Measurements from ENCODE around the gene GOLGA6A.
A peak's percentile ranks its signal among the peaks of the same experiment; 100 is the strongest.
"Not testable (repeated sequence)": the region's sequence is repeated elsewhere in the genome, so short reads cannot be mapped to it uniquely, and the experiment has no call there.

GOLGA6A gene

DNA sequence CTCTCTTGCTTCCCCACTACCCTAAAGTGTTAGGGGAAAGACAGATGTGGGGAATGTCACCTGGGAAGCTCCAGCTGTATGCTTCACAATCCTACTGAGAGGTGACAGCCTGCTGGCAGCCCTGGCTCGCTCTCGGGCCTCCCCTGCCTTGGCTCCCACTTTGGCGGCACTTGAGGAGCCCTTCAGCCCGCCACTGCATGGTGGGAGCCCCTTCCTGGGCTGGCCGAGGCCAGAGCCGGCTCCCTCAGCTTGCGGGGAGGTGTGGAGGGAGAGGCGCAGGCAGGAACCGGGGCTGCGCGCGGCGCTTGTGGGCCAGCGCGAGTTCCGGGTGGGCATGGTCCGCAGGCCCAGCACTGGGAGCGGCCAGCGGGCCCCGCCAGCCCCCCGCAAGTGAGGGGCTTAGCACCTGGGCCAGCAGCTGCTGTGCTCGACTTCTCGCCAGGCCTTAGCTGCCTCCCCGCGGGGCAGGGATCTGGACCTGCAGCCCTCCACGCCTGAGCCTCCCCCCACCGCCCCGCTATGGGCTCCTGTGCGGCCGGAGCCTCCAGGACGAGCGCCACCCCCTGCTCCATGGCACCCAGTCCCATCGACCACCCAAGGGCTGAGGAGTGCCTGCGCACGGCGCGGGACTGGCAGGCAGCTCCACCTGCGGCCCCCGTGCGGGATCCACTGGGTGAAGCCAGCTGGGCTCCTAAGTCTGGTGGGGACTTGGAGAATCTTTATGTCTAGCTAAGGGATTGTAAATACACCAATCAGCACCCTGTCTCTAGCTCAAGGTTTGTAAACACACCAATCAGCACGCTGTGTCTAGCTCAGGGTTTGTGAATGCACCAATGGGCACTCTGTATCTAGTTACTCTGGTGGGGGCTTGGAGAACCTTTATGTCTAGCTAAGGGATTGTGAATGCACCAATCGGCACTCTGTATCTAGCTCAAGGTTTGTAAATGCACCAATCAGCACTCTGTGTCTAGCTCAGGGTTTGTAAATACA, 29.8 kb downstream of the GOLGA6A start:
- H3K9me3 Mint-ChIP-seq; H3K36me3 Mint-ChIP-seq (ENCODE audit: low read depth); intact Hi-C loops (cut with micrococcal nuclease); H3K27me3 Mint-ChIP-seq; H3K4me3 Mint-ChIP-seq: not testable (repeated sequence)
- H3K4me1 Mint-ChIP-seq (ENCODE audit: low read depth): peaks cover 37% of the 10 kb centered on the region
- peak overlapping the region; percentile 79 for H3K27ac Mint-ChIP-seq

DNA sequence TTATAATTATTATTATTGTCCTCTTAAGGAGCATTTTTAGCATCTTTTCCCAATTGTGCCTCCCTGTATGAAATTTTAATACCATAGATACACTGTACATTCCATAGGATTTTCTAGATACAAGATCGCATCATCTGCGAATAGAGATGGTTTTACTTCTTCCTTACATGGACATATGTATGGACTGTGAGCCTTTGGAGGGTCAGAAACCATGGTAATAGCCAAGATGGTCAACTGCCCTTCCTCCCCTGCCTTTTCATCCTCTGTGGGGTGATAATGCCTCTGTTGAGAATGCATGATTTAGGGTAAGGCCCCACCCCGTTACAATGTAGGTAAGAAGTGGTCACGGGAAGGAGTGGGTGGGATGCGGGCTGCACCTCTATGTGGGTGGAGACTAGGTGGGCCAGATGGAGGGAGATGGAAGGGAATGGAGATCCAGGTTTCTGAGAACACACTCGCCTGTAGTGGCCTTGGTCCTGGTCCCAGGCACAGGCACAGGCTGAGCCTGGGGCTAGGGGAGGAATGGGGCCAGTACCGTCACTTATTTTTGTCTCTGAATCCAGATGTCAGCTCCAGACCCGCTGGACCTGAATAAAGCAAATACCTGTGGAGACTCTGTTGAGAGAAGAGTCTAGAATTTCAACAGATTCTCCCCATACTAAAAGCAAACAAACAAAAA, 31.7 kb downstream of the GOLGA6A start:
- H3K4me1 Mint-ChIP-seq (ENCODE audit: low read depth): peaks cover 37% of the 10 kb centered on the region
- no peaks in the 10 kb centered on the region for H3K9me3 Mint-ChIP-seq
- peaks cover 2% of the 10 kb centered on the region for H3K27me3 Mint-ChIP-seq
- peaks cover under 1% of the 10 kb centered on the region for H3K36me3 Mint-ChIP-seq (ENCODE audit: low read depth)
- H3K27ac Mint-ChIP-seq: peak overlapping the region; percentile 79
- peak overlapping the region; percentile 44 for H3K4me3 Mint-ChIP-seq
- intact Hi-C loops (cut with micrococcal nuclease): no loop called here

DNA sequence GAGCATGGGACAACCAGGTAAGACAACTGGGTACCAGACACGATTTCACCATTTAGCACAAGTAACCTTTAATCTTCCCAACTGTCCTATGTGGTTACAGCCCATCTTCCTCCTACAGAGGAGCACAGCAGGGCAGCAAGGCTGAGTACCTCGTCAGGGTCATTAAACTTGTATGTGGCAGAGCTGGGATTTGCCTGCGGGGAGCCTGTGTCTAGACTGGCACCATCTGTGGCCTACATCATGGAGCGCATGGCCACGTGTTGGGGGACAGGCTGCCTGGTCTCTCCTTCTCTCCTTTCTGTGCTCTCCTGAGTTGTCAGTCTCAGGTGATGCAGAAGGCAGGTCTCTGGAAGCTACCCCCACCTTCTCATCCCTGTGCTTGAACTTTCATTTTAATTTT, 32.2 kb downstream of the GOLGA6A start:
- Mint-ChIP-seq H3K4me3 (no peak overlapping the region), H3K27me3 (peaks cover 2% of the 10 kb centered on the region), H3K36me3 (ENCODE audit: low read depth) (peaks cover 5% of the 10 kb centered on the region), H3K9me3 (no peaks in the 10 kb centered on the region), H3K4me1 (ENCODE audit: low read depth) (peaks cover 37% of the 10 kb centered on the region), H3K27ac (no peak overlapping the region)
- intact Hi-C loops (cut with micrococcal nuclease): no loop called here

DNA sequence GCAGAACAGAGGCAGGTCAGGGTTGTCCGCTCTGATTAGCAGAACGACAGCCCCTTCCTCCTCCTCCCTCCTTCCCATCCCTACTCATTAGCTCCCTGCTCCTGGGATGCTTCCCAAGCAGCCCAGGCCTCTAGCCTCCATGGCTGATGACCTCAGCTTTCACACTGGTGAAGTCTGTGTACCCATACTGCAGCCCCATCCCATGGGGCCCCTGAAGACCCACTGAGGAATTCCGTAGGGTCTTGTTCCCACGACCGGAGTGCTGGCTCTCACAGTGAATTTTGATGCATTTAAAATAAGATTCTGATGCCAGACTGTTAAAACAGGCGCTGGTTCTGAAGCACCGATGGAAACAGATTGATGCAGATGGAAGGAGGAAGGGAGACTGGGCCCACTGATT, 36.1 kb downstream of the GOLGA6A start:
- no peak overlapping the region for H3K27ac Mint-ChIP-seq
- no peaks in the 10 kb centered on the region for H3K9me3 Mint-ChIP-seq

DNA sequence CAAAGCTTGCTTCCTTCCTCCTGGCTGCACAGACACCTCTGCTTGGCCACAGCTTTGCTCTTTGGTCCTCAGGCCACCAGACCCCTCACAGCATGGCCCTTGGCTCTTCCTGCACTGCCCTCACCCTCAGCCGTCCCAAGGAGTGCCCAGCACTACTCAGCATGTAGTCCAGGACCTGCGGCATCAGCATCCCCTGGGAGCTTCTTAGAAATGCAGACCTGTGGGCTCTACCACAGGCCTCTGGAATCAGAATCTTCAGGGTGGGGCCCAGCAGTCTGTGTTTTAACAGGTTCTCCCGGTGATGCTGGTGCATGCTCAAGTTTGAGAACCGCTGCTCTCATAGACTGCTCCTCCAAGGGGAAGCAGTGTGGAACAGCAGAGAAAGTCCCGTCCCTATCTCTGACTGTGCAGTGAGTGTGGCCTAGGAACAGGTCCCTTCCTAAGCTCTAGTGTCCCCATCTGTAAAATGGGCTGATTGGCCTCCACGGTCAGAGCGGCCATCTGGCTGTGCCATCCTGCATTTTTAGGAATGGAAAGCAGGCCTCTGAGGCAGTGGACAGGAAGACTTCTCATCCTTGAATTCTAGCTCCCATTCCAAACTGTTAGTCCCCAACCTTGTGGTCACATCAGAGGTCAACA, 36.6 kb downstream of the GOLGA6A start:
- Mint-ChIP-seq H3K9me3 (no peaks in the 10 kb centered on the region), H3K4me1 (ENCODE audit: low read depth) (peaks cover 17% of the 10 kb centered on the region), H3K27me3 (no peaks in the 10 kb centered on the region), H3K27ac (no peak overlapping the region), H3K4me3 (no peak overlapping the region), H3K36me3 (ENCODE audit: low read depth) (peaks cover 44% of the 10 kb centered on the region)
- intact Hi-C loops (cut with micrococcal nuclease): loop anchor here (5.0 kb wide), 1 partner anchor 73 kb away; no protein-coding TSS in a partner anchor

More for the DNA sequence above, 36.1 kb downstream of the GOLGA6A start:
- Mint-ChIP-seq H3K4me1 (ENCODE audit: low read depth) (peaks cover 20% of the 10 kb centered on the region), H3K27me3 (no peaks in the 10 kb centered on the region), H3K36me3 (ENCODE audit: low read depth) (peaks cover 38% of the 10 kb centered on the region), H3K4me3 (no peak overlapping the region)
- intact Hi-C loops (cut with micrococcal nuclease): loop anchor here (5.0 kb wide), 1 partner anchor 74 kb away; no protein-coding TSS in a partner anchor

DNA sequence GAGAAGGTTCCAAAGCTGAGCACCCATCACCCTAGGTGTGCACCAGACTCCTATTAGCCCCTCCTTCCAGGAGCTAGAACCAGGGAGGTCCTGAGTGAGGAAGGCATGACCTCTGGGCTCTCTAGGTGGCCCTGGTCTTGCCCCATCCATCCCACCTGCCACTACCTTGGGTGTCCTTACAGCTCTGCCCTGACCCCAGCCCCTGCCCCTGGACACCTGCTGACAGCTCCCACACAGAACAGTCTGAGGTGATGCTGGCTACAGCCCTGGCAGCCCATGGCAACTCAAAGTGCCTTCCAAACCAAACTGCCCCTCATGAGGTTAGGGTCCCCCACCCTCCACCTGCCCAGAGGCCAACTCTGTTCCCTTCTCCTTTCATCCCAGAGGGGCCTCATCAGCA, 37.2 kb downstream of the GOLGA6A start:
- Mint-ChIP-seq H3K27ac (no peak overlapping the region), H3K36me3 (ENCODE audit: low read depth) (peaks cover 45% of the 10 kb centered on the region), H3K9me3 (no peaks in the 10 kb centered on the region), H3K27me3 (no peaks in the 10 kb centered on the region), H3K4me1 (ENCODE audit: low read depth) (peaks cover 11% of the 10 kb centered on the region), H3K4me3 (no peak overlapping the region)
- intact Hi-C loops (cut with micrococcal nuclease): loop anchor here (5.0 kb wide), 1 partner anchor 73 kb away; no protein-coding TSS in a partner anchor

DNA sequence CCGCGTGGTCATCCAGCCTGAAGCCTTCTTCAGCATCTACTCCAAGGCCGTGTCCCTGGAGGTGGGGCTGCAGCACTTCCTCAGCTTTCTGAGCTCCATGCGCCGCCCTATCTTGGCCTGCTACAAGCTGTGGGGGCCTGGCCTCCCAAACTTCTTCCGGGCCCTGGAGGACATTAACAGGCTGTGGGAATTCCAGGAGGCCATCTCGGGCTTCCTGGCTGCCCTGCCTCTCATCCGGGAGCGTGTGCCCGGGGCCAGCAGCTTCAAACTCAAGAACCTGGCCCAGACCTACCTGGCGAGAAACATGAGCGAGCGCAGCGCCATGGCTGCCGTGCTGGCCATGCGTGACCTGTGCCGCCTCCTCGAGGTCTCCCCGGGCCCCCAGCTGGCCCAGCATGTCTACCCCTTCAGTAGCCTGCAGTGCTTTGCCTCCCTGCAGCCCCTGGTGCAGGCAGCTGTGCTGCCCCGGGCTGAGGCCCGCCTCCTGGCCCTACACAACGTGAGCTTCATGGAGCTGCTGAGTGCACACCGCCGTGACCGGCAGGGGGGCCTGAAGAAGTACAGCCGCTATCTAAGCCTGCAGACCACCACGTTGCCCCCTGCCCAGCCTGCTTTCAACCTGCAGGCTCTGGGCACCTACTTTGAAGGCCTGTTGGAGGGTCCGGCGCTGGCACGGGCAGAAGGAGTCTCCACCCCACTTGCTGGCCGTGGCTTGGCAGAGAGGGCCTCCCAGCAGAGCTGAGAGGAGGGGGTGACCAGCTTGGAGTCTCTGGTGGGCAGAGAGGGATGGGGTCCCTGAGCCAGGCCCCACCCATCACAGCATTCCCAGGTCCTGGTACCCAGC, 37.9 kb downstream of the GOLGA6A start:
- H3K9me3 Mint-ChIP-seq: no peaks in the 10 kb centered on the region
- H3K27me3 Mint-ChIP-seq: no peaks in the 10 kb centered on the region
- no peak overlapping the region for H3K27ac Mint-ChIP-seq
- intact Hi-C loops (cut with micrococcal nuclease): loop anchor here (5.0 kb wide), 1 partner anchor 72 kb away; no protein-coding TSS in a partner anchor
- H3K4me3 Mint-ChIP-seq: no peak overlapping the region
- peaks cover 7% of the 10 kb centered on the region for H3K4me1 Mint-ChIP-seq (ENCODE audit: low read depth)
- H3K36me3 Mint-ChIP-seq (ENCODE audit: low read depth): peaks cover 45% of the 10 kb centered on the region

DNA sequence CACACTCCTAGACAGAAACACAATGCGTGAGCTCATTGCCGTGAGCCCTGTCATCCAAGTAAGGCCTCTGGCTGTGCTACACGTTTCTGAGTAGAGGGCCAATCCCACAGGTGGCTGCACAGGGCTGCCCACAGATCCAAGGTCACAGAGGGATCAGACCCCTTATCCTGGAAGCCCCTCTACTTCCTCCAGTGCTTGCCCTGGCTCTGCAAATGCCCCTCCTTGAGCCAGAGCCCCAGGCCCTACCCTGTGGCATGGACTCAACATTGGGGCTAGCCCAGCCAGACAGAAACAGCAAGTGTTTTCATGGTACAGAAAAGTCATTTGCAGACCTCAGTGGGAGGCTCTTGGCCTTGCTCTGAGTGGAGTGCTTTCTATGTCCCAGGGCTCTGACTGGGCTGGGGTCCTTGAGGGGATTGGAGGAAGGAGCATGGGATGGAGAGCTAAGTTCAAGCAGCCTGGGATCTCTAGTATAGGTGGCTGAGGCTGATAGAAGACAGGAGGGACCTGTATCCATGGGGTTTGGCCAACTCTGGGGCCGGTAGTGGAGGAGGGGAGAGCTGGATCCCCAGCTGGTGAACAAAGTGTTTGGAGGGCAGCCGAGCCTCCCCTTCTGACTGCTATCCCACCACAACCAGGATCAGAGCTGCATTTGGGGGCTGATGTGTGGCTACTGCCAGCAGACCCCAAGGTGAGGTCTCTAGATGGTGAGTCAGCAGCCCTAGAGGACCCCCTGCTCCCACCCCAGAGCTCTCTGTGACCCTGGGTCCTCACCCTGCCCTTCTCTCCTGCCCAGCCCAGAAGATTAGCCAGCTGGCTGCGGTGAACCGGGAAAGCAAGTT, 38.7 kb downstream of the GOLGA6A start:
- H3K36me3 Mint-ChIP-seq (ENCODE audit: low read depth): peaks cover 50% of the 10 kb centered on the region
- H3K4me1 Mint-ChIP-seq (ENCODE audit: low read depth): peaks cover 7% of the 10 kb centered on the region
- H3K27ac Mint-ChIP-seq: no peak overlapping the region
- no peak overlapping the region for H3K4me3 Mint-ChIP-seq
- H3K27me3 Mint-ChIP-seq: no peaks in the 10 kb centered on the region
- H3K9me3 Mint-ChIP-seq: no peaks in the 10 kb centered on the region
- intact Hi-C loops (cut with micrococcal nuclease): no loop called here

DNA sequence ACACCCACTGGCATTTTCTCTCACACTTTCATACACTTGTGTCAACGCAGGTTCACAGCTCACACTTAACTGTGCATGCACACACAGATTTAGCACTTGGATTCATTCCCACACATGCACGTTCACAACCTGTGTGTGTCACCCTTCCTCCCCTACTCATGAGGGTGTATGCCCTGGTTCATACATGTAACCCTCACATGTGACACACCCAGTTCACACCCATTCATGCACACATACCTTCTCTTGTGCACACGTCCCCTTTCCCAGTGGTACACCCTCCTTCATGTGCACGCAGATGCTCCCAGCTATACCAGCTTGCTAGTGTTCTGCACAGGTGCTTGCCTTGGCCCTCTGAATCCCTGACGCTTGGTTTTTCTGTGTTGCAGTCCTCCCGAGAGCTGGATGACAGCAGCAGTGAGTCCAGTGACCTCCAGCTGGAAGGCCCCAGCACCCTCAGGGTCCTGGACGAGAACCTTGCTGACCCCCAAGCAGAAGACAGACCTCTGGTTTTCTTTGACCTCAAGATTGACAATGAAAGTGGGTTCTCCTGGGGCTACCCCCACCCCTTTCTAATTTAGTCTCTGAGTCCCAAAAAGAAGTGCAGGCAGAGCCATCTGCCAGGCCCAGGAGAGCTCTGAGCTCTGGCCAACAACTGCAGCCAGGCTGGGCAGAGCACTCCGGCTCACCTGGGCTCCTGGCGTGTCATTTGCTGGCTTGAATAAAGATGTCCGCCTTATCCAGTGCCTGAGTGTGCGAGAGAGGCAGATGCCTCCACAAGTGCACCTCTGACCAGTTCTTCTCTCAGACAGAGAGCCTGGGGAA, 39.5 kb downstream of the GOLGA6A start:
- H3K4me3 Mint-ChIP-seq: no peak overlapping the region
- intact Hi-C loops (cut with micrococcal nuclease): no loop called here

DNA sequence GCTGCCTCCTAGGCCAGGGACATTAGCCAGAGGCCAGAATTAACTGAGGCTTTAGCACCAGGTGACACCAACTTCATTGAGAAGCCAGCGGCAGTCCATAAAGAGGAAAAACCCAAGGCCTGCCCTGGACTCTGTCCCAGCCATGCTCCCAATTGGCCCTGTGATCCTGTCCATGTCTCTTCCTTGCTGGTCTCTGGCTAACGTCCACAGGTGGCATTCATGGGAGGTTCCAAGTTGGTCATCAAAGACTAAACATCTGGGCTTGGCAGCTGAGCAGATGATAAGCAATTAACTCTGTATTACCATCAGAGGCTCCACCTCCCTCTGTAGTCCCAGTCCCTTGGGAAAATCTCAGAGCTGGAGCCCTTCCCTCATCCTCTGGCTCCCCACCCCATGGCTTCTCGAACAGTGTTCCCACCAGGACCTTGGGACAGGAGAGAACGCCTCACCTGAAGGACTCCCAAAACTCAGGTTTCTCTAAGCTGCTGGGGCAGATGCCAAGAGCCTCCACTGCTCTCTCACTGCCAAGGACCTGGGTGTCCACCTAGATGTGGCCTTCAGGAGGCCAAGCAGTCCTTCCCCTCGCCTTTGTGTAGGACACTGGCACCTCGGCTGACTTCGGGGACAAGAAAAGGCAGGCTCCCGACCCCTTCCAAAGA, 40.4 kb downstream of the GOLGA6A start:
- H3K4me3 Mint-ChIP-seq: no peak overlapping the region
- intact Hi-C loops (cut with micrococcal nuclease): no loop called here
- H3K9me3 Mint-ChIP-seq: no peaks in the 10 kb centered on the region
- H3K27me3 Mint-ChIP-seq: no peaks in the 10 kb centered on the region
- H3K27ac Mint-ChIP-seq: no peak overlapping the region
- H3K4me1 Mint-ChIP-seq (ENCODE audit: low read depth): no peaks in the 10 kb centered on the region
- peaks cover 67% of the 10 kb centered on the region for H3K36me3 Mint-ChIP-seq (ENCODE audit: low read depth)

More for the DNA sequence above, 39.5 kb downstream of the GOLGA6A start:
- H3K27ac Mint-ChIP-seq: no peak overlapping the region
- H3K36me3 Mint-ChIP-seq (ENCODE audit: low read depth): peaks cover 58% of the 10 kb centered on the region
- no peaks in the 10 kb centered on the region for H3K9me3 Mint-ChIP-seq
- no peaks in the 10 kb centered on the region for H3K27me3 Mint-ChIP-seq
- peaks cover under 1% of the 10 kb centered on the region for H3K4me1 Mint-ChIP-seq (ENCODE audit: low read depth)

DNA sequence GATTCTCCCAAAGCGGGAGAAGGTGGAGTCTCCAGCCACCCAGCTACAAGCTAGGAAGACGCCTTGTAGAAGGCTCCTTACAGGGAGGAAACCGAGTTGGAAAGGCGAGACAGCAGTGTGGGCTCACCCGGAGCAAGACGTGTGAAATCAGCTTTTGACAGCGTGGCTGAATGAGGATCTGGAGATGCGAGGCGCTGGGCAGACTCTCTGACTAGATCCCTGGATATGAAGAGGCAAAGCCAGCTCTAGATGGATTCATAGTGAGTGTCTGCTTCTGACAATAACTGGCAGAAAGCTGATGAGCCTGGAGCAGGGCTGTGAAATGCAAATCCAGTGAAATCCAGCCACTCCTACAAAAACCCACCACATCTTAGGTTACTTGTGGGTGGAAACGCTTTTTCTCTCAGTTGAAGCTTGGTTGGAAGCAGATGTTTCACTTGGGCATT, 41.0 kb downstream of the GOLGA6A start:
- H3K36me3 Mint-ChIP-seq (ENCODE audit: low read depth): peaks cover 73% of the 10 kb centered on the region
- no peaks in the 10 kb centered on the region for H3K27me3 Mint-ChIP-seq
- intact Hi-C loops (cut with micrococcal nuclease): no loop called here
- H3K4me1 Mint-ChIP-seq (ENCODE audit: low read depth): no peaks in the 10 kb centered on the region
- H3K27ac Mint-ChIP-seq: no peak overlapping the region
- H3K4me3 Mint-ChIP-seq: no peak overlapping the region
- no peaks in the 10 kb centered on the region for H3K9me3 Mint-ChIP-seq
